Urothelium cell line (cell line): Measurements from ENCODE around the gene IKBKE.
A peak's percentile ranks its signal among the peaks of the same experiment; 100 is the strongest.

Experiments used
- DNase-seq: peaks from one replicate; pipeline ENCODE4 v3.0.0; 2011; ENCODE audit warnings: low spot score, mixed read lengths
- FAIRE-seq: peaks from 2 replicates; lab custom pipeline; 2011; peaks lifted over from hg19 to GRCh38; lab: Jason Lieb, UNC

The IKBKE gene

GRCh38 chr1:206469933-206470691 is at the start of gene IKBKE:
Gene IKBKE (plus strand): TSS chr1:206470476. CDS start chr1:206473228, 2,752 bp downstream.
- DNase-seq: peak; percentile 85
- FAIRE-seq: no peak

DNA sequence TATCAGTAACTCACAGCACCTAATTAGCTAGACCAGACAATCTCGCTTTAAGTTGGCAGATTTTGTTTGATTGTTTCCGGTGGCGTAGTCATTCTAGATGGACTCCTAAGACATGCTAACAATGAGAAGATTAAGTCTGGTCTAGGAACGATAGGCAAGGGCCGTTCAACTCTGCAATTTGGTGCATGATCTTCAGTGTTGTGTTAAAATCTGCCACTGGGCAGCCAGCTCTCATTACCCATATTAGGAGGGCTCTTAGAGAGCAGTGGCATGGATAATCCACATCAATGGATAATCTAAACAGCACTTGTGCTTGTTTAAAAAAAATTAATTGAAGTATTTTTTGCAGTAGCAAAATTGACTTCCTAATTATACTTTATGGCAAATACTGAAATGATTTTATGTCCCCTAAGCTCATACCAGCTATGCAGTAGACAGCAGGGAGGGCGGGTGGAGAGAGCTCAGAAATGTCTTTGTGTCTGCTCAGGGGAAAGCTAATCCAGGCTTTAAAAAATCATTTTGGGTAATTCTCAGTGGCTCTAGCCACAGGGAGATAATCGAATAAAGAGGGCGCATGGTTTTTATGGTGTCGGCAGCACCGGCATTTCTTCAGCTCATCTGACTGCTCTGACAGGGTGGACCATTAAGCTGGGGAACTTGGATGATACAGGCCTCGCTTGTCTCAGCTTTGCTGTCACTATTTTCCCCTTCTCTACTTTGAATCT is 48.5 kb upstream of the IKBKE start:
- DNase-seq: no peak
- FAIRE-seq: no peak

- no peak for FAIRE-seq
- no peak for DNase-seq
These were observed 47.8 kb upstream of the IKBKE start for GRCh38 chr1:206422525-206422924.

DNA sequence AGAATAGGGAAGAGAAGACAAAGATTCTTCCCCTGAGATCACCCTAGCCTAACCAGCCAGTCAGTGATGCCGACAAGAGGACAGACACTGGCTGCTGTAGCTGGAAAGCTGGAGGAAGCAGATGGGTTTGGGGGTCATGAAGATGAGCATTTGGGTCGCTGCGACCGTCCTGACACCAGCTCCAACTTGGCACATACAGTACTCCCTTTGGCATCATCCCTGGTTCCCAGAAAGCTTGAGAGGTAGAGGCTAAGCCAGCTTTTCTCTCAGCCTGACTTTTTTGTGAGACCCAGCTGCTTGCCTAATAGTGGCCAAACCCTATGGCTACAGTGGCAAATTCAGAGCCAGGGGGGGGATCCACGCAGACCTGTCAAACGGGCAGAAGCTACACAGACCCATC is 43.0 kb upstream of the IKBKE start:
- DNase-seq (no peak), FAIRE-seq (no peak)

DNA sequence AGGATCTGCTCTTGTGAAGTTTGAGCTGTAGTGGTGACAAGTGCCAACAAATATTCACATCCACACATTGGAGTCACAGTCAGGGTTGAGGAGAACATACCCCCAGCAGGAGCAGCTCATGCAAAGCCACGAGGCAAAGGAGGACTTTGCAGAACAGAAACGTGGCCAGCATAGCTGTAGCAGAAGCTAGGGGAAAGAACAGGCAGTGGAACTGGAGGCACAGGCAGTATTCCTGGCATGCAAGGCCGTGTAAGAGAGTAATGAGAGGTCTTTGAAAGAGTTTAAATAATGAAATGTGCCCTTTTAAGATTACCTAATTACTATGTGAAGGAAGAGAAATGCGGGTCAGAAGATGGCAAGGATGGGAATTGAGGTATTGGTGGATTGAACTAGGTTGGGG is 40.9 kb upstream of the IKBKE start:
- FAIRE-seq (no peak), DNase-seq (no peak)

DNA sequence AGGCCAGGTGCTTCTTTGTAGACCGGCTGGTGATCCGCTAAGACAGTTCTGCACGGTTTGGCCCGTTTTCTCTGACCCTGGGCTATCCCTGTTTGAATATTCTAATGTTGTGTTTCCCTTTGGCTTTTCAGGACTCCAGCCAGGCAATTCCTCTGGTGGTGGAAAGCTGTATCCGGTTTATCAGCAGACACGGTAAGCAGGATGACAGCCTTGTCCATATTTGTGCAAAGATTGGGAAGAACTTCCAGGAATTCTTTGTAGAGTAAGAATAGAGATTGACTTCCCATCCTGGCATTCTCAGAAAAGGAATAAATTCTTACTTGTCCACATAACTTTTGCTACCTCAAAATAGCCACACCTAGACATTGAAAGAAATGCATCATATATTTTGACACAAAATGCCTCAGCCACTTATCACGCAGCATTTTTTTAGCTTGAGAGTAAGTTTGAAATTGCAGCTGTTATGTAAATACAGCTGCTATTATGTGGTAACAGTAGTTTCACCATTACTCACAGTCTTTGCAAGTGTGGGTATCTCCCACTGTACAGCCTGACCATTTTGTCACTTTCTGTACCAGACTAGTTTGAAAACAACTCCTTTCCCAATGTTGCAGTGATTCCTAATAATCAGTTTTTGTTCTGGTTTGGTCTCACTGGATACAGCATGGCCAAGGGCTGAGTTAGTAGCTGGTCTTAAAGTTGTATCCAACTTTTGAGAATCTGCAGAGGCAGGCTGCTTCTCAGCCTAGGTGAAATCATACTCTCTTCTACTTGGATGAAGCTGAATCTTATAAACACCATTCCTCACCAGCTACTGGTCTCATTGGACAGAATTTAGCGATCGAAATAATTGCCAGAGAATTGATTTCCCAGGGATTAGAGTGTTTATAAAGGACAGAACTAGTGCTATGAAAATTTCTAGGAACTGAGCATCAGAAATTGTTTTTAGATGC is 40.0 kb upstream of the IKBKE start:
- no peak for DNase-seq
- no peak for FAIRE-seq

GRCh38 chr1:206435445-206435844 is 34.8 kb upstream of the IKBKE start:
- no peak for FAIRE-seq
- no peak for DNase-seq

GRCh38 chr1:206438554-206438953 is 31.7 kb upstream of the IKBKE start:
- no peak for FAIRE-seq
- no peak for DNase-seq

- no peak for FAIRE-seq
These were observed 31.1 kb upstream of the IKBKE start for GRCh38 chr1:206439205-206439604.

GRCh38 chr1:206441336-206441967 is 28.8 kb upstream of the IKBKE start:
- no peak for DNase-seq
- no peak for FAIRE-seq

More at GRCh38 chr1:206439205-206439604, 31.1 kb upstream of the IKBKE start:
- no peak for DNase-seq

DNA sequence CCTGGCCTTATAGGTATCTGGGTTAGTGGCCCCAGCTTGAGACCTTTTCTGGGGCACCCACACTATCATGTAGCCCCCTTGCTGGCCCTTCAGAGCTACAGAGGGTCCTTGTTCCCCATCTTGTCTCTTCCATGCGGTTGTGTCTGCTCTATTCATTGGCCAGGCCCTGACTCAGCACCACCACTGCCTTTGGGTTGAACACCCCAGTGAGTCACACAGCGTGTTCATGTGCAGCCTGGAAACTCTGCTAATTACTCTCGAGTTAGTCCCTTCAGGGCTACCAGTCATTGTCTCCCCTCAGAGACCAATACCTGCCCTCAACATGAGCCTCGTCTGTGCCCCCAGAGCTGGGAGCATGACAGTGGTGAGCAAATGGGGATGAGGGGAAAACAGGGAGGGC is 28.2 kb upstream of the IKBKE start:
- FAIRE-seq: no peak
- DNase-seq: no peak

DNA sequence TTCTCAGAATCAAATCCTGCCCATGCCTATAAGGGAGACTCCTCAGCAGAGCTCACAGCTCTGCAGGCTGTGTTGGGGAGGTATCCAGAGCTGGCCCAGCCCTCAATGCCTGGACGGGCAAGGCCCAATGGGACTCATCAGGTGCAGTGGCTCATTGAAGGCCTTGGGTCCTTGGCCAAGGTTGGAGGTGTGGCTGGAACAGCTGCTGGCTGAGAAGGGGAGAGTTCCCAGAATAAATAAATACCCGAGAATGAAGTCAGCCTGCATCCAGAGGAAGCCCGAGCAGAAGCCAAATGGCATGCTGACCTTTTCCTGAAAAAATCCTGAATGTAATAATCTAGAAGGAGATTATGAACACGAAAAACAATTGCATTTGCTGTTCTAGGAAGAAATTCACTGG is 25.2 kb upstream of the IKBKE start:
- FAIRE-seq: no peak
- no peak for DNase-seq

- DNase-seq: no peak
- no peak for FAIRE-seq
These were observed 24.3 kb upstream of the IKBKE start for GRCh38 chr1:206445911-206446356.

DNA sequence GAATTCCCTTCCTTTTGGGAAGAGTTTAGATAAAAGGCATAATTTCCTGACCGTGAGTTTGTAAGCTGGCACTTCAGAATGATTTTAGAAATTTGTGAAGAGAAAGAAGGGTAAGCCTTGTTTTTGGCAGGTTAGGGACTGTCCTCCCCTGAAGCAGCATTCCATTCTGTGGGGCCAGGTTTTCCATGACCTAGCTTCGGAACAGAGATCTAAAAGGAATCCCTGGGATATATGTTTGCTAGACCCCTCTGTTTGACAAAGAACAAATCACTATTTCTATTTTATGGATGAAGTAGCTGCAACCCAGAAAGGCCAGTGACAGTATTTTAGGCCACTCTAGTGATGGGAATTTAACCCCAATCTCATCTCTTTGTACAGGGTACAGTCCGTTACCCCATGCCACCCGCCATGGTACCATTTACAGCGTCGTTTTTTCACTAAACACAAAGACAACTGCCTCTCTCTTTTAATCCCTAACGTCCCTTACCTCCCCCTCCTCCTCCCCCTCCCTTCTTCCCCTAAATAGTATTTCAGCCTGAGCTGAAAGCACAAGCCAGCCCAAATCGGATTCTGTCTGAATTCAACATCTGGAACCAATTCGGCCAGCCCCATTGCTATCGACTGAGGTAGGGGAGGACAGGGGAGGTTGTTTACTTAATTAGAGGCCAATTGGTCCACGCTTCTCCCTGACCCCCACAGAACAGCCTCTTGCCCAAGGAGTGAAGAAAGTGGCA is 23.4 kb upstream of the IKBKE start:
- DNase-seq: no peak
- no peak for FAIRE-seq

DNA sequence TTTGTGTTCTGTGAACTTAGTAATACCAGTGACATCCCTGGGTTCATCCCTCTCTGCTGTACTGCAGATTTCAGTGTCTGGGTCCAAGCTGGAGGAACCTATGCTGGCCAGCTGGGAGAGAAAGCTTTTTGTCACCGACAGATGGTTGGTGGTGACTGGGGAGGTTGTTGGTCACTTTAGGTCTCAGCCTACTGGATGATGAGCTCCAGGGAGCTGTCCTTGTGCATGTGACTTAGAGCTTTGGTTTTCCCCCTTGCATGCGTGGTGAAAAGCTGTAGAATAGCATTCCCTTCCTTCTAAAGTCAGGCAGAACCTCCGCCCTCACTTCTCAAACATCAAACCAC is 22.9 kb upstream of the IKBKE start:
- DNase-seq (no peak), FAIRE-seq (no peak)

- FAIRE-seq: no peak
- peak; percentile 21 for DNase-seq
These were observed 22.5 kb upstream of the IKBKE start for GRCh38 chr1:206447792-206448191.

DNA sequence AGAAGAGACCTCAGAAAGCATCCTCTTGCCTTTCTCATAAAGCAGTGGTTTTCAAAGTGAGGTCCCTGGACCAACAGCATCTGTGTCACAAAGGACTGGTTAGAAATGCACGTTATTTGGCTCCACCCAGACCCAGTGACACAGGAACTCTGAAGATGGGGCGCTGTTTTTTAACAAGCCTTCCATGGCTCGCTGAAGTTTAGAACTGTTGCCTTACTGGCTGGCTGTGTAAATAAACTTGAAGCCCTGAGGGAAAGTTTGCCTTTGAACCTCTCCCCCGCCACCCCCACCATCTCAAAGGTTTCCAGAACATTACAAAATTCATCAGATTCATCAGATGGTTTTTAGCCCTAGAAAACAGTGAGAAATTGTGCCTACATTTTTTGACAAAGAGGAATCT is 21.8 kb upstream of the IKBKE start:
- no peak for FAIRE-seq

GRCh38 chr1:206449565-206449964 is 20.7 kb upstream of the IKBKE start:
- DNase-seq (no peak), FAIRE-seq (no peak)

More for the DNA sequence above, 21.8 kb upstream of the IKBKE start:
- DNase-seq: no peak

DNA sequence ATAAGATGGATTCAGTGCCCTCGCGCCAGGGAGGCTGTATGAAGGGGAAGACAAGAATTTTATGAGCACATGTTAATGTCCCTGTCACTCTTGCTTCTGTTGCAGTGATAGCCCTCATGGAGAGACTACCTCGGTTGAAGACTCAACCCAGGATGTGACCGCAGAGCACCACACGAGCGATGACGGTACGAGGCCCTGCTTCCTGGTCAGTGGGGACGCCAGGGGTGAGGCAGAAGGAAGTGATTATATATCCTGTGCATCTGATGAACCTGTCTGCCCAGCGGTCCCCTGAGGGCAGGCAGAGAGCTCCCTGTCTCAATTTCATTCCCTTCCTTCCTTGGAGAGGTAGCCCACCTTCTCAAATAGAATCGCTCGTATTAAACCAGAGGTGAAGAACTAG is 20.0 kb upstream of the IKBKE start:
- DNase-seq (no peak), FAIRE-seq (no peak)

DNA sequence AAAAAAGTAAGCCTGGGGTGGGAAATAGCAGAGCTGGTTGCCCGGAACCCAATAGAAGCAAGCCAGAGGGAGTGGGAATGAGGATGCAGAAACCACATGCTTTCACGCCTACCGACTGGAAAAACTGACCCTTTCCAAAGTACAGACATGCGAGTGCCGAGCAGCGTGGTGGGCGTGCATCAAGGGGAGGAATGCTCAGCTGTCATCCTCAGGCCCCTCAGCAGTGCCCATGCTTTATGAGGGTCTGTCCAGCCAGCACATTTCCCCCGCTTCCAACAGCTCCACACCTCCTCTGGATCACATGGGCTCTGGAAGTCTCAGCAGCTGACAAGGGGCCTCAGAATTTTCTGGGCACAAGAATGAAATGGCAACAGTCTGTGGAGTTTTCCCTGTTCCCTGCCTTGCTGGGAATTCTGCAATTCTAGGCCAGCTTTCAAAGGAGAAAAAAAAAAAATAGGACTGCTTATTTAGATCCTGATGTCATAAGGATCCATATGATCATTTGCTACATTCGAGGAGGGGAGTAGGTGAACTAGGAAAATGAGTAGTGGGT is 19.1 kb upstream of the IKBKE start:
- FAIRE-seq (no peak), DNase-seq (no peak)
